HEK293 (cell line): Measurements from ENCODE around the gene ZSCAN26.

Source experiments
- CTCF ChIP-seq: fragments of 450-650 bp; formaldehyde crosslinking; IDR thresholded peaks from 2 replicates; pipeline ENCODE4 v1.5.1; 2016; ENCODE audit warnings: missing biosample characterization, missing genetic modification characterization
- KLF1 ChIP-seq: fragments of 450-650 bp; formaldehyde crosslinking; IDR thresholded peaks from 2 replicates; pipeline ENCODE4 v1.5.1; 2016; ENCODE audit warnings: missing biosample characterization, missing genetic modification characterization
- YY1 ChIP-seq: fragments of 450-650 bp; formaldehyde crosslinking; IDR thresholded peaks from 2 replicates; pipeline ENCODE4 v1.5.1; 2018; ENCODE audit warnings: missing biosample characterization, missing genetic modification characterization
- ZBTB20 ChIP-seq: fragments of 450-650 bp; formaldehyde crosslinking; IDR thresholded peaks from 2 replicates; pipeline ENCODE4 v1.5.1; 2016; ENCODE audit warnings: missing biosample characterization, missing genetic modification characterization
- ZBTB21 ChIP-seq: fragments of 450-650 bp; formaldehyde crosslinking; IDR thresholded peaks from 2 replicates; pipeline ENCODE4 v1.5.1; 2017; ENCODE audit warnings: missing biosample characterization, missing genetic modification characterization
- ZBTB49 ChIP-seq: fragments of 450-650 bp; formaldehyde crosslinking; IDR thresholded peaks from 2 replicates; pipeline ENCODE4 v1.5.1; 2016; ENCODE audit warnings: missing biosample characterization, missing genetic modification characterization, low read depth
- ZNF274 ChIP-seq, 2 experiments: fragments of 200-500 bp in 1 of 2; fragments of 450-650 bp in 1 of 2; sonication (Bioruptor generic) in 1 of 2; formaldehyde crosslinking in 1 of 2; IDR thresholded peaks; 2 replicates each; pipeline versions ENCODE4 v1.5.1 to v1.6.1; 2014 to 2016; ENCODE audit warnings: borderline replicate concordance in 1 of 2, inconsistent platforms in 1 of 2, low read length in 1 of 2, missing biosample characterization in 1 of 2, missing genetic modification characterization in 1 of 2
- ZNF433 ChIP-seq: fragments of 450-650 bp; formaldehyde crosslinking; IDR thresholded peaks from 2 replicates; pipeline ENCODE4 v1.5.1; 2016; ENCODE audit warnings: missing biosample characterization, missing genetic modification characterization, low read depth
- ZNF530 ChIP-seq: fragments of 450-650 bp; formaldehyde crosslinking; IDR thresholded peaks from 2 replicates; pipeline ENCODE4 v1.5.1; 2016; ENCODE audit warnings: low read depth, missing biosample characterization, missing genetic modification characterization

- TF ChIP-seq ZBTB49 (tag by site-specific recombination), result no peak
- no peak for TF ChIP-seq CTCF (tag by site-specific recombination)
- no peak for TF ChIP-seq ZNF530 (tag by site-specific recombination)
- no peak for TF ChIP-seq KLF1 (tag by site-specific recombination)
- TF ChIP-seq ZBTB20 (tag by site-specific recombination), result no peak
- TF ChIP-seq ZBTB21 (tag by site-specific recombination), result no peak
- TF ChIP-seq ZNF274 (IDR thresholded peaks at IDR 0.05; ENCODE audit: low read length), result no peak
- no peak for TF ChIP-seq ZNF274 (tag by site-specific recombination; IDR thresholded peaks at IDR 0.05; ENCODE audit: borderline replicate concordance)
- TF ChIP-seq ZNF433 (tag by site-specific recombination), result no peak
- TF ChIP-seq YY1, result no peak
These were observed 40.5 kb upstream of the ZSCAN26 start for GRCh38 chr6:28226460-28226859.
